Measurements from ENCODE around the gene SIGLEC10.

DNA sequence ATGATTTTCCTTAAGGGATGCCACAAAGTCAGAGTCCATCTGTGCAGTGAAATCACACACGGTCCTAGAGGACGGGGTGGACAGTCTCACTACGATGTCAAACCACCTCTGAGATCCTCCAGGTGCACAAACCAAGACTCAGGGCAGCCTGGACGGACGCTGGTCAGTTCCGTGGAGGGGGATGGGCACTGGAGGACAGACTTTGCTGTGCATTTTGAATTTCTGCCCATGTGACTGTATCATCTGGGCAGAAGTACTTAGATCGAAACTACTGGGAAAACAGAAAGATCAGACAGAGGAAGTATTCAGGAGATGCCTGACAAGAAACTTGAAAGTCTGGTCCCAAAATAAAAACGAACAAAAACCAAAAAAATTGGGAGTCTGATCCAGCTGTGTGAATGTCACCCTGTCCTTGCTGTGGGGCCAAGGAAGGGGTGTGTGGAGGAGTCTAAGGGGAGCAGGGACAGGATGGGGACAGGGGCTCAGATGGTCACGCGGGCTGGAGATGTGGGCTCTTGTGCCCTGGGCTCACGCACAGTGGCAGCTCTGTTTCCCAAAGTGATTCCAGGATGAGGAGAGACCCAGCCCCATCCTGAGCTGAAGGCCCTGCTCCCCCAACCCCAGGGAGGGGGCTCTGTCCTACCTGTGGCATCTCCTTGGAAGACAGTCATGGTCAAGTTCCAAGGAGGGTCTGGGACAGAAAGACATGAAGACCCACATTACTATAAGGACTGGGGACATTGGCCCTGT is 39.3 kb upstream of the SIGLEC10 start:
- TF ChIP-seq, protein P1, sequence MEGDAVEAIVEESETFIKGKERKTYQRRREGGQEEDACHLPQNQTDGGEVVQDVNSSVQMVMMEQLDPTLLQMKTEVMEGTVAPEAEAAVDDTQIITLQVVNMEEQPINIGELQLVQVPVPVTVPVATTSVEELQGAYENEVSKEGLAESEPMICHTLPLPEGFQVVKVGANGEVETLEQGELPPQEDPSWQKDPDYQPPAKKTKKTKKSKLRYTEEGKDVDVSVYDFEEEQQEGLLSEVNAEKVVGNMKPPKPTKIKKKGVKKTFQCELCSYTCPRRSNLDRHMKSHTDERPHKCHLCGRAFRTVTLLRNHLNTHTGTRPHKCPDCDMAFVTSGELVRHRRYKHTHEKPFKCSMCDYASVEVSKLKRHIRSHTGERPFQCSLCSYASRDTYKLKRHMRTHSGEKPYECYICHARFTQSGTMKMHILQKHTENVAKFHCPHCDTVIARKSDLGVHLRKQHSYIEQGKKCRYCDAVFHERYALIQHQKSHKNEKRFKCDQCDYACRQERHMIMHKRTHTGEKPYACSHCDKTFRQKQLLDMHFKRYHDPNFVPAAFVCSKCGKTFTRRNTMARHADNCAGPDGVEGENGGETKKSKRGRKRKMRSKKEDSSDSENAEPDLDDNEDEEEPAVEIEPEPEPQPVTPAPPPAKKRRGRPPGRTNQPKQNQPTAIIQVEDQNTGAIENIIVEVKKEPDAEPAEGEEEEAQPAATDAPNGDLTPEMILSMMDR (IDR thresholded peaks at IDR 0.05 in 2 of 3, conservative IDR thresholded peaks at IDR 0.05 in 1 of 3; ENCODE audit: insufficient read depth in 2 of 3, low read depth in 1 of 3, low read length in 3 of 3) = no peak
- TF ChIP-seq POLR2A (conservative IDR thresholded peaks at IDR 0.05) = no peak
- TF ChIP-seq LARP7 (IDR thresholded peaks at IDR 0.05) = no peak
- TF ChIP-seq, protein P2, sequence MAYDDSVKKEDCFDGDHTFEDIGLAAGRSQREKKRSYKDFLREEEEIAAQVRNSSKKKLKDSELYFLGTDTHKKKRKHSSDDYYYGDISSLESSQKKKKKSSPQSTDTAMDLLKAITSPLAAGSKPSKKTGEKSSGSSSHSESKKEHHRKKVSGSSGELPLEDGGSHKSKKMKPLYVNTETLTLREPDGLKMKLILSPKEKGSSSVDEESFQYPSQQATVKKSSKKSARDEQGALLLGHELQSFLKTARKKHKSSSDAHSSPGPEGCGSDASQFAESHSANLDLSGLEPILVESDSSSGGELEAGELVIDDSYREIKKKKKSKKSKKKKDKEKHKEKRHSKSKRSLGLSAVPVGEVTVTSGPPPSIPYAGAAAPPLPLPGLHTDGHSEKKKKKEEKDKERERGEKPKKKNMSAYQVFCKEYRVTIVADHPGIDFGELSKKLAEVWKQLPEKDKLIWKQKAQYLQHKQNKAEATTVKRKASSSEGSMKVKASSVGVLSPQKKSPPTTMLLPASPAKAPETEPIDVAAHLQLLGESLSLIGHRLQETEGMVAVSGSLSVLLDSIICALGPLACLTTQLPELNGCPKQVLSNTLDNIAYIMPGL (CRISPR knock-in tag; IDR thresholded peaks at IDR 0.05) = no peak
- TF ChIP-seq, protein P3, sequence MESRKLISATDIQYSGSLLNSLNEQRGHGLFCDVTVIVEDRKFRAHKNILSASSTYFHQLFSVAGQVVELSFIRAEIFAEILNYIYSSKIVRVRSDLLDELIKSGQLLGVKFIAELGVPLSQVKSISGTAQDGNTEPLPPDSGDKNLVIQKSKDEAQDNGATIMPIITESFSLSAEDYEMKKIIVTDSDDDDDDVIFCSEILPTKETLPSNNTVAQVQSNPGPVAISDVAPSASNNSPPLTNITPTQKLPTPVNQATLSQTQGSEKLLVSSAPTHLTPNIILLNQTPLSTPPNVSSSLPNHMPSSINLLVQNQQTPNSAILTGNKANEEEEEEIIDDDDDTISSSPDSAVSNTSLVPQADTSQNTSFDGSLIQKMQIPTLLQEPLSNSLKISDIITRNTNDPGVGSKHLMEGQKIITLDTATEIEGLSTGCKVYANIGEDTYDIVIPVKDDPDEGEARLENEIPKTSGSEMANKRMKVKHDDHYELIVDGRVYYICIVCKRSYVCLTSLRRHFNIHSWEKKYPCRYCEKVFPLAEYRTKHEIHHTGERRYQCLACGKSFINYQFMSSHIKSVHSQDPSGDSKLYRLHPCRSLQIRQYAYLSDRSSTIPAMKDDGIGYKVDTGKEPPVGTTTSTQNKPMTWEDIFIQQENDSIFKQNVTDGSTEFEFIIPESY (CRISPR knock-in tag; IDR thresholded peaks at IDR 0.05) = no peak
- no peak for TF ChIP-seq ETV6 (IDR thresholded peaks at IDR 0.05; ENCODE audit: borderline replicate concordance in 1 of 2, low read depth in 2 of 2, low read length in 1 of 2)
- no peak for TF ChIP-seq ETV6 (CRISPR knock-in tag; IDR thresholded peaks at IDR 0.05; ENCODE audit: borderline replicate concordance)
- no peak for TF ChIP-seq POLR2H (tag; IDR thresholded peaks at IDR 0.05; ENCODE audit: low read depth)
- TF ChIP-seq, protein P4, sequence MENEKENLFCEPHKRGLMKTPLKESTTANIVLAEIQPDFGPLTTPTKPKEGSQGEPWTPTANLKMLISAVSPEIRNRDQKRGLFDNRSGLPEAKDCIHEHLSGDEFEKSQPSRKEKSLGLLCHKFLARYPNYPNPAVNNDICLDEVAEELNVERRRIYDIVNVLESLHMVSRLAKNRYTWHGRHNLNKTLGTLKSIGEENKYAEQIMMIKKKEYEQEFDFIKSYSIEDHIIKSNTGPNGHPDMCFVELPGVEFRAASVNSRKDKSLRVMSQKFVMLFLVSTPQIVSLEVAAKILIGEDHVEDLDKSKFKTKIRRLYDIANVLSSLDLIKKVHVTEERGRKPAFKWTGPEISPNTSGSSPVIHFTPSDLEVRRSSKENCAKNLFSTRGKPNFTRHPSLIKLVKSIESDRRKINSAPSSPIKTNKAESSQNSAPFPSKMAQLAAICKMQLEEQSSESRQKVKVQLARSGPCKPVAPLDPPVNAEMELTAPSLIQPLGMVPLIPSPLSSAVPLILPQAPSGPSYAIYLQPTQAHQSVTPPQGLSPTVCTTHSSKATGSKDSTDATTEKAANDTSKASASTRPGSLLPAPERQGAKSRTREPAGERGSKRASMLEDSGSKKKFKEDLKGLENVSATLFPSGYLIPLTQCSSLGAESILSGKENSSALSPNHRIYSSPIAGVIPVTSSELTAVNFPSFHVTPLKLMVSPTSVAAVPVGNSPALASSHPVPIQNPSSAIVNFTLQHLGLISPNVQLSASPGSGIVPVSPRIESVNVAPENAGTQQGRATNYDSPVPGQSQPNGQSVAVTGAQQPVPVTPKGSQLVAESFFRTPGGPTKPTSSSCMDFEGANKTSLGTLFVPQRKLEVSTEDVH (IDR thresholded peaks at IDR 0.05; ENCODE audit: low read depth, partially characterized antibody) = no peak
- TF ChIP-seq, protein P5, sequence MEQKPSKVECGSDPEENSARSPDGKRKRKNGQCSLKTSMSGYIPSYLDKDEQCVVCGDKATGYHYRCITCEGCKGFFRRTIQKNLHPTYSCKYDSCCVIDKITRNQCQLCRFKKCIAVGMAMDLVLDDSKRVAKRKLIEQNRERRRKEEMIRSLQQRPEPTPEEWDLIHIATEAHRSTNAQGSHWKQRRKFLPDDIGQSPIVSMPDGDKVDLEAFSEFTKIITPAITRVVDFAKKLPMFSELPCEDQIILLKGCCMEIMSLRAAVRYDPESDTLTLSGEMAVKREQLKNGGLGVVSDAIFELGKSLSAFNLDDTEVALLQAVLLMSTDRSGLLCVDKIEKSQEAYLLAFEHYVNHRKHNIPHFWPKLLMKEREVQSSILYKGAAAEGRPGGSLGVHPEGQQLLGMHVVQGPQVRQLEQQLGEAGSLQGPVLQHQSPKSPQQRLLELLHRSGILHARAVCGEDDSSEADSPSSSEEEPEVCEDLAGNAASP (IDR thresholded peaks at IDR 0.05) = no peak
- no peak for TF ChIP-seq FOSL1 (tag; conservative IDR thresholded peaks at IDR 0.05)

Data from K562 (cell line).